T-helper 2 cell (primary cell): ENCODE data around the gene KCNIP4.

ENCODE experiments used
- DNase-seq, 5 experiments: peaks; one replicate each; pipeline versions ENCODE4 v3.0.0 to v3.0.0-alpha.2; 2012 to 2022

Gene KCNIP4

DNA sequence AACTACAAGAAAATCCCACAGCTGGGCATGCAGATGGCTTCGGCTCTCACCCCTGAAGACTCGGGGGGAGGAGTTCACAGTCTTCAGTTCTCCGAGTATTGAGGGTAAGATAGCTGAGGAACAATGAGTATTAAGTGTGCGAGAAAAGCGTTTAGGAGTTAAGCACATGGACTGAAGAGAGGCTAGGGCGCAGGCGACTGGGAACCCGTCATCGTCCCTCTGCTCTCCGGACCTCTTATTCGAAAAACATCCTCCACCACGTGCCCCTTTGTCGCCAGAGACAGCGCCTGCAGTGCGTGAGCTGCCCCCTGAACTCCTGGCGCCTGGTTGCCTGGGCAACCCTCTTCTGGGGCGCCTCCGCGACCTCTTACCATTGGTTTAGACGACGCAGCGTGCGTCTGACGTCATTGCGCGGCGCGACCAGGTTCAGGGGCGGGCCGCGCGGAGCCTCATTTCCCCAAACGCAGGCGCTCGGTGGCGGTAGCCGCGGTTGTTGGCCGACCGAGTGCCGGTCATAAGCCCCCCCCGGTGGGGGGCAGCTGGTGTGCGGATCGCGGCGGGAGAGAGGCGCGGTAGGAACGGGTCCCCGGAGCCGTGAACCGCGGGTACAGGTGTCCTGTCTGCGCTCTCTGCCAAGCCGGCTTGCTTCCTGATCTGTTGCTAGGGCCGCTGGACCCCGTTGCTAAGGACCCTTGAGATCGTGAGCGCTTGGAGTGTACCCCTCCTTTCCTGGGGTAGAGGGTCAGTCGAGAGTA is 1248.4 kb downstream of the KCNIP4 start, which contains the start of gene PACRGL:
TSS of gene PACRGL (plus strand) at position 452 of the 755 bp plus-strand sequence. CDS start 4,024 bp downstream, outside the sequence.
- DNase-seq: peak; percentile 71 to 95 (median 89)

DNA sequence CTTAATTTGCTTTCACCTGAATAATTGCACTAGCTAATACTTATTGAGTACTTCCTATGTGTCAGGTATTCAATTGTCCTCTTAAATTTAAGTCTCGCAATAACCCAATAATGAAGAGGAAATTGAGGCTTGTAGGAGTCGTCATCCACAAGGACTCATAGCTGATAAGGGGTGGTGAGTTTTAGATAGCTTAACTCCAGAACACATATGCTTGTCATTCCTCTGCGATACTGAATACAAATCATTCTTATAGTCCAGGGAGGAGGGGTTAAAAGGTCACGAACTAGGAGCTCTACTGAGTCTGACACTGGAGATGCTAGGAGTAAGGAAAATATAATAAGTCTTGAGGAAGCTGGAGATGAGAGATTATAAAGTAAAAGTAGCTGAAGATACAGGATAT is 1249.8 kb downstream of the KCNIP4 start:
- DNase-seq: no peak

DNA sequence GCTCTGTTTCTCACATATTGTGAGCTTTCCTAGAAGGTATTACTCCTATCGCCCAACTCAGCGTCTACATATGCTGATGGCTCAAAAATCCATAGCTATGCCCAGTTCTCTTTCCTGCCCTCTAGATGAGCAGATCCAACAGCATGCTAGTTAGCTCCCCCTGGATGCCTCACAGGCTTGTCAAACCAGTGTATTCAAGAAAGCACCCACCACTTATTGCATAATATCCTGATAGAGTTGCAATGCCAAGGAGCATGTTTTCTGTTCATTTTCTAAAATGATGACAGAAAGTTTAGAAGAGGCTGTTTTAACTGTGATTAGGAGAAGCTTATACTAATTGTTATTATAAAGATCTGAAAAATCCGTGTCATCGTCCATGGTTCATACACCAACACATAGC is 1250.2 kb downstream of the KCNIP4 start:
- no peak for DNase-seq

DNA sequence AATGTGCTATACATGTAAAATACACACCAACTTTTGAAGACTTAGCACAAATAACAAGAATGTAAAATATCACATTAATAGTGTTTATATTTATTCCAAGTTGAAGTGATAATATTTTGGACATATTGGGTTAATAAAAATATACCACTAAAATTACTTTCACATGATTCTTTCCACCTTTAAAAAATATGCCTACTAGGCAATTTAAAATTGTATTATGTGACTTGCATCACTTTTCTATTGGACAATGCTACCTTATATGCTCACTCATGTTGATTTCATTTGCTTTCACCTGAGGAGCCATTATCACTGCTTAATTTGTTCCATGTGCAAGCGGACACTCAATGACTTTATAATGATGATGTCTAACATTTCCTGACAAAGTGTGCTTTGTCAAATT is 1251.8 kb downstream of the KCNIP4 start:
- no peak for DNase-seq

DNA sequence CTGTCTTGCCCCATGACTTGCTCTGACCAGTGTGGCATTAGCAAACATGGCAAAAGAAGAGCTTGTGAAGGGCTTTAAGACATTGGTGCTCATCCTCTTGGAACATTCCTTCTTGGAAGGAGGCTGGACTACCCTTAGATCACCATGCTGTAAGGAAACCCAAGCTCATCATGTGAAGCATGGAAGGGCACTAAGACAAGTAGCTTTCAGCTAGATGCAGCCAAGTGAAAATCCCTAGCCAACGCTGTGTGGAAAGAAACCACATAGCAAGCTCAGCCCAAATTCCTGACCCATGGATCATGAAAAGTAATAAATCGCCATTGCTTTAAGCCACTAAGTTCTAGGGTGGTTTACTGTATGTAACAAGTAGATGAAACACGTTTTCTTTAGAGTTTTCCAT is 1260.7 kb downstream of the KCNIP4 start:
- no peak for DNase-seq

DNA sequence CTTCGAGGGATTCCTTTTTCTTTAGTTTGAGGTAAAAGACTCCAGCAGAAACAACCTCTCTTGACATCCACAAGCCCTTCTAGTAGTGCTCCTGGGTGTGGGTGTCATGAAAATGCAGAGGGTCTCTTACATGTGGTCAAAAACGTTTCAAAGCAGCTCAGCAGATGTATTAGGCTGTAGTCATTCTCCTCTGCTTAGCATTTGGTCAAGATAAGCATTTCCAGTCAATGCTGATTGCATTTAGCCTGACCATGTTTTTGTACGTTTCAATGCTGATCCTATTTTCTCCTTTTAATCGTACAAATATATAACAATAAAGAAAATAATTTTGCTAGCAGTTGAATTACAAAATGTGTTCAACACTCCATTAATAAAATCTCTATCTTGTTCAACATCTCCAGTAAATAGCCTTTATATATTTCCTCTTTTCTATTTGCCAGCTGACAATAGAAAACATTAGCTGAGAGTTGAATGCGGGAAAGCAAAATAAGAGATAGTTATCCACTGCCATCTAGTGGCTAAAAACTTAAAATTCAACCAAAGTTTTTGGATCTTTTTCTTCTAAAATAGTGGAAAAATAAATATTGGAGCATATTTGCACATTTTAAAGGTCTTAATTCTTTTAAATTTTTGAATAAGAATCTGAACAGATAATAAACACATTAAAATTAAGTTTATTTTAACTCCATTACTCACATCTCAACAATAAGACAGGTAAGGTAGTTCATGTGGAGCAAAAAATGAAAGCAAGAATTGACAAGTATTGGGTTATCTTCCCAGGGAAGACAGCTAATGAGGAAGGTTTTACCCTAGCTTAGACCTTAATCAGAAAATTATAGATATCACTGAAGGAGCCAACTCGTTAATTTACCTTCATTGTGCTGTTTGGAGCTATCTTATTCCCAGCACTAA is 1263.5 kb downstream of the KCNIP4 start:
- DNase-seq: peak in 1 of 5 experiments; percentile 10

DNA sequence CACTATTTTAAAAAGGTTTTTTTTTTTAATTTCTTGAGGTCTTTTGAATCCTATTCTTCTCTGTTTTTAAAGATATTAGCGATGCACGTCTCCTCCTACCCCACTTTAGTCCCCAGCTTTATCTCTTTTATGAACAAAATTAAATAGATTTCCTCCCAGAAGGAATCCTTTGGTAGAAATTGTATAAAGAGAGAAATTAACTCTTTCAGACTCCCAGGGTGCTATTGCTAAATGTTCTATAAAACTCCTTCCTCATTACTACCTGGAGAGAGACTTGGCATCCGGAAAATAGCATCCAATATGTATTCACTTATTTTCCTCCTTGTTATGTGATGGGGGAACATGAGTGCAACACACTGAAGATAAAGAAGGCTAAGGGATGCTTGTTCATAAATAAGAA is 1264.8 kb downstream of the KCNIP4 start:
- no peak for DNase-seq

DNA sequence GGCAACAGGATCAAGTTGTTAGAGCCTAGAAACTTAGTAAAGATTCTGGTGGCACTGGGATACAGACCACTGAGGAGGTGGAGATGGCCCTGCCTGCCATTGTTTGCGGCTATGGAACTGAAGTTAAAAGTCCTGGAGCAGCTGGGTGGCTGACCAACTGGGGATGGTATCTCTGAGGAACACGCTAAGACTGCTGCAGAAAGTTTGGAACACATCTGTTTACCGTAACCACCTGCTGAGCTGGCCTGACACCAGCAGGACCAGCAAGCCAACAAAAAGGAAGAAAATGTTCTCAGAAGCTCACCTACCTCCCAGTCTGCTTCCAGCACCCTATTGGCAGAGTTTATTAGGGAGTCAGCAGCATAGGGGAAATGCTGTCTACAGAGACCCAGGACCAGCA is 1265.7 kb downstream of the KCNIP4 start:
- no peak for DNase-seq

DNA sequence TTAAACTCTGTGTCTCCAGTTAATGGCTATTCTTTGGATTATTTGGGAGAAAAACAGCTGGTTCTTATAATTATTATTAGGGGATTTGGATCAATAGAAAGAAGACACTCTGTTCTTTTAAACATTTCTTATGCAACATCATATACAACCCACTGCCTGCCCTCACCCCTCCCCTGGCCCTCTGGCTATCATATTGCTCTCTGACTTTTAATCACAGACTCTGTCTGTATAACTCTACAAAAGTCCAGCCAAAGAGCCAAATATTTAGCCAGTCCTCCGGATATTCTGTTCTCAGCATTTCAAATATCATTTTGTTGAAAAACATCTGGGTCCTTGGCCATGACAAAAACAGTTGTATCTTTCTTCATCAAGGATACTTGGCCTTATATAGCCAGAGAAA is 1267.3 kb downstream of the KCNIP4 start:
- DNase-seq: no peak

DNA sequence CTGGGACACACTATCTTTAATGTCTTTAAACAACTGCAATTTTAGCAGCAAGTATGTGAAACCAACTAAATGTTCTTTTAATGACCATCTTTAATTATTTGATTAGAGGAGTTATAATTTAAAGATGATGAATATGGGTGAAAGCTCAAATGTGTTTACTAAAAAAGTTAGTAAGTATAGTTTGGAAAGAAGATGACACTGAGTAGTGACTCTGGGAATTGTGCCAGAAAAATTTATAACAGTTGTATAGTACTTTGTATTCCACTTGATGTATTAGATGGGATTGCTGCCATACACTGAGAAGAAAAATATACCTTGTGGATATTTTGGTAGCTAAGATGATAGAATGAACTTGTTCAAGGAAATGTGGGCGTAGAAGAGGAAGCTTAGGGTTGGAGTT is 1267.8 kb downstream of the KCNIP4 start:
- no peak for DNase-seq

DNA sequence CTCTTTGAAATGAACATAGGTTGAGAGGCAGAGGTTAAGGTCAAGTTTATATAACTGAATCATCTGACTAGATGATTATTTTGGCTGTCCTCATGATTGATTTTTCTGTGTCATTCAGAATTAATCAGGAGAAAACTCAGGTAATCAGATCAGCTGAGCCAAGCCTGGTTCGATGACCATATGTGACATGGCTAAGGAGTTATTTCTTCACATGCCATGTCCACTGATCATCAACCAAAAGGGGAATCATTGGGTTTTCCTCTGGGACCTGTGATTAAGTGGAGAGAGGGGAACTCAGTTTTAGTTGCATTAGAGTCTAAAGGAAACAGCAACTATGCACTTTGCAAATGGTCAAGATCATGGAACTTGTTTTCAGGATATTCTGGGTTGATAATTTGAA is 1268.6 kb downstream of the KCNIP4 start:
- no peak for DNase-seq
